Spleen (tissue), 7 donors: Measurements from ENCODE around the gene ZNF467.

ENCODE experiments used
- POLR2A ChIP-seq, 3 donors: fragments of 450-650 bp; IDR thresholded peaks; one replicate each; pipeline ENCODE4 v1.5.1; 2017; ENCODE audit warnings: antibody characterized with exemption in 3 of 3, mild to moderate bottlenecking in 1 of 3
- TF ChIP-seq, protein P1 (sequence below), 11 experiments: fragments of 200-600 bp in 7 of 11; fragments of 450-650 bp in 4 of 11; sonication (generic) in 4 of 11; IDR thresholded peaks in 8 of 11; conservative IDR thresholded peaks in 3 of 11; 1 replicate in 7 of 11; 2 replicates in 4 of 11; pipeline versions ENCODE4 v1.4.0 to v1.8.0; 2016 to 2021; ENCODE audit warnings: antibody characterized with exemption in 11 of 11, inconsistent platforms in 4 of 11, mild to moderate bottlenecking in 1 of 11
- donor health status: DM: no; HTN: no; CAD: no; lungs with moderate emphysema.
- donor health status: DM: no; HTN: no; CAD: no.
- donor health status: DM: no; HTN: no; CAD: no.

DNA sequence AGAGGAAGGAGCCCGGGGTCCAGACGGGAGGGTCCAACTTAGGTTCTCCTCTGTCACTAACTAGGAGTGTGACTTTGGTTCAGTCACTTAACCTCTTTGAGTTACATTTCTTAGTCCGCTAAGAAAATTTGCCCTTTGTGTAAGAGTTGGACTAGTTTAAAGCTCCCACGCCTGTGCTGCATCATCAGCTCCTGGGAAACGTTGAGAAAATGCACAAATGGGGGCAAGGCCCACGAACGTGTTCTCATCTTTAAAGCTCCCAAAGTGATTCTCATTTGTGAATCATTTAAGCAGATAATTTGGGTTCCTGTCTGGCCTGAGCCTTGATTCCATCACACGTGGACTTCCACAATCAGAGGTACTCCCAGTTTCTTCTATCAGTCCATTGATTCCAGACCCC lies 6.3 kb downstream of the ZNF467 start:
- no peak for TF ChIP-seq POLR2A (IDR thresholded peaks at IDR 0.05)
- TF ChIP-seq, protein P1, sequence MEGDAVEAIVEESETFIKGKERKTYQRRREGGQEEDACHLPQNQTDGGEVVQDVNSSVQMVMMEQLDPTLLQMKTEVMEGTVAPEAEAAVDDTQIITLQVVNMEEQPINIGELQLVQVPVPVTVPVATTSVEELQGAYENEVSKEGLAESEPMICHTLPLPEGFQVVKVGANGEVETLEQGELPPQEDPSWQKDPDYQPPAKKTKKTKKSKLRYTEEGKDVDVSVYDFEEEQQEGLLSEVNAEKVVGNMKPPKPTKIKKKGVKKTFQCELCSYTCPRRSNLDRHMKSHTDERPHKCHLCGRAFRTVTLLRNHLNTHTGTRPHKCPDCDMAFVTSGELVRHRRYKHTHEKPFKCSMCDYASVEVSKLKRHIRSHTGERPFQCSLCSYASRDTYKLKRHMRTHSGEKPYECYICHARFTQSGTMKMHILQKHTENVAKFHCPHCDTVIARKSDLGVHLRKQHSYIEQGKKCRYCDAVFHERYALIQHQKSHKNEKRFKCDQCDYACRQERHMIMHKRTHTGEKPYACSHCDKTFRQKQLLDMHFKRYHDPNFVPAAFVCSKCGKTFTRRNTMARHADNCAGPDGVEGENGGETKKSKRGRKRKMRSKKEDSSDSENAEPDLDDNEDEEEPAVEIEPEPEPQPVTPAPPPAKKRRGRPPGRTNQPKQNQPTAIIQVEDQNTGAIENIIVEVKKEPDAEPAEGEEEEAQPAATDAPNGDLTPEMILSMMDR (IDR thresholded peaks at IDR 0.05 in 8 of 11, conservative IDR thresholded peaks at IDR 0.05 in 3 of 11) = no peak
